ENCODE measurements around the gene BBX.

BBX gene

DNA sequence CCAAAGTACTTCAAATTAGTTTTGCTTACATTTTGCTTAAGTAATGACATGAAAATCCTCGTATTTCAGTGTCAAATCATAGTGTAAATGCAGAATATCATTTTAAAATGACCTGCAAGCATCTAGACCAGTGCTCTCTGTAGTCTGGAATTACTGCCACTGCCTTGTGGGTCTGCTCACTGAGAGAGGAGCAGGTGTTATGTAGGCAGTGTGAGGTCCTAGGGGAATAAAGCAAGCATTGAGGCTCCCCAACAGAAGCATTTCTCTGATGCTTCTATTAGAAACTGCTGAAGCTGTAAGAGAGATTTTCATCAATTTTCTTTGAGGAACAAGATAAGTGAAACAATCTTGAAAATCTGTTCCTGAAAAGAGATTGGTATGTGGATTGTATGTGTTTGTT lies 253.2 kb downstream of the BBX start:
- TF ChIP-seq, protein P1, sequence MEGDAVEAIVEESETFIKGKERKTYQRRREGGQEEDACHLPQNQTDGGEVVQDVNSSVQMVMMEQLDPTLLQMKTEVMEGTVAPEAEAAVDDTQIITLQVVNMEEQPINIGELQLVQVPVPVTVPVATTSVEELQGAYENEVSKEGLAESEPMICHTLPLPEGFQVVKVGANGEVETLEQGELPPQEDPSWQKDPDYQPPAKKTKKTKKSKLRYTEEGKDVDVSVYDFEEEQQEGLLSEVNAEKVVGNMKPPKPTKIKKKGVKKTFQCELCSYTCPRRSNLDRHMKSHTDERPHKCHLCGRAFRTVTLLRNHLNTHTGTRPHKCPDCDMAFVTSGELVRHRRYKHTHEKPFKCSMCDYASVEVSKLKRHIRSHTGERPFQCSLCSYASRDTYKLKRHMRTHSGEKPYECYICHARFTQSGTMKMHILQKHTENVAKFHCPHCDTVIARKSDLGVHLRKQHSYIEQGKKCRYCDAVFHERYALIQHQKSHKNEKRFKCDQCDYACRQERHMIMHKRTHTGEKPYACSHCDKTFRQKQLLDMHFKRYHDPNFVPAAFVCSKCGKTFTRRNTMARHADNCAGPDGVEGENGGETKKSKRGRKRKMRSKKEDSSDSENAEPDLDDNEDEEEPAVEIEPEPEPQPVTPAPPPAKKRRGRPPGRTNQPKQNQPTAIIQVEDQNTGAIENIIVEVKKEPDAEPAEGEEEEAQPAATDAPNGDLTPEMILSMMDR (IDR thresholded peaks at IDR 0.05) = no peak
- H3K27me3 ChIP-seq (ENCODE audit: control insufficient read depth, insufficient read depth, low read length) = no peaks in the 10 kb centered on the region
- H3K9me3 ChIP-seq (ENCODE audit: control insufficient read depth, low read length) = no peaks in the 10 kb centered on the region
- no peak overlapping the region for H3K4me3 ChIP-seq (ENCODE audit: low read depth, low read length)
- no peaks in the 10 kb centered on the region for H3K79me2 ChIP-seq
- H2AFZ ChIP-seq = no peak overlapping the region
- no peak overlapping the region for H3K27ac ChIP-seq
- H3K4me2 ChIP-seq (ENCODE audit: low read length) = no peak overlapping the region
- no peak overlapping the region for H3K9ac ChIP-seq
- no peaks in the 10 kb centered on the region for H3K36me3 ChIP-seq (ENCODE audit: control insufficient read depth, insufficient read depth, low read length)
- H3K4me1 ChIP-seq = no peaks in the 10 kb centered on the region

DNA sequence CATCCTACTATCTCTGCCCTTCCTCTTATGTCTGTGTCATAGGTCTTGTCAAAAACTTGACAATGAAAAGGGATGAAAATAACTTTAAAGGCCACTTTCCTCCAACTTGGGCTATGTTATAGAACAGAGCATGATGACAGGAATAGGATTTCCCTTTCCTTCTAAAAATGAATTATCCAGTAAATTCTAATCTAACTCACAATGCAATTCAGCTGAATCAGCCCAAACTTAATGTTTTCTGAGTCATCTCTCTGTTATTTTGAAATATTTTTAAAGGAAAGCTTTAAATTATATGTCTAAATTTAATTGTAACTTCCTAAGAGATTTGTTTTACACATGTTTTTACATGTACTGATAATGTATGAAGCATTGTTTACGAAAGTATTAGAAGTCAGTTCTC lies 258.5 kb downstream of the BBX start:
- TF ChIP-seq, protein P1 (IDR thresholded peaks at IDR 0.05) = no peak
- Histone ChIP-seq H2AFZ (no peak overlapping the region), H3K4me1 (no peaks in the 10 kb centered on the region), H3K27me3 (ENCODE audit: control insufficient read depth, insufficient read depth, low read length) (no peaks in the 10 kb centered on the region), H3K4me2 (ENCODE audit: low read length) (no peak overlapping the region), H3K79me2 (no peaks in the 10 kb centered on the region), H3K9me3 (ENCODE audit: control insufficient read depth, low read length) (no peaks in the 10 kb centered on the region), H3K27ac (no peak overlapping the region), H3K4me3 (ENCODE audit: low read depth, low read length) (no peak overlapping the region), H3K9ac (no peak overlapping the region), H3K36me3 (ENCODE audit: control insufficient read depth, insufficient read depth, low read length) (no peaks in the 10 kb centered on the region)

DNA sequence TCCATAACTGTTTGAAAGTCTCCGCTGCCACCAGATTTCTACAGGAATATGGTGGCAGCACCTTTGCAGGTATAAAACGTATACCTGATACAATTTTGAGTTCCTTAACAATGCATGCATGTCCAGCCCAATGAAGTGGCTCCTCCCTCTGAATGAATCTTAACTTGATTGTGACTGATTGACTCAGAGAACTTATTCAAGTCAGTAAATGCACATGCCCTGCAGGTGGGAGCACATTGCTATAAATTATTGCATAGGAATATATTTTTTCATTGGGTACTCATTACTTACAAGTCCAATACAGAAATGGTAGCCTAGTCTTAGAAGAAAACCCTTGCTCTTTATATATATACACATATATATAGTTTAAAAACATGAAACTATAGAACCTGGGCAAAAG lies 259.3 kb downstream of the BBX start:
- TF ChIP-seq, protein P1 (IDR thresholded peaks at IDR 0.05) = no peak

DNA sequence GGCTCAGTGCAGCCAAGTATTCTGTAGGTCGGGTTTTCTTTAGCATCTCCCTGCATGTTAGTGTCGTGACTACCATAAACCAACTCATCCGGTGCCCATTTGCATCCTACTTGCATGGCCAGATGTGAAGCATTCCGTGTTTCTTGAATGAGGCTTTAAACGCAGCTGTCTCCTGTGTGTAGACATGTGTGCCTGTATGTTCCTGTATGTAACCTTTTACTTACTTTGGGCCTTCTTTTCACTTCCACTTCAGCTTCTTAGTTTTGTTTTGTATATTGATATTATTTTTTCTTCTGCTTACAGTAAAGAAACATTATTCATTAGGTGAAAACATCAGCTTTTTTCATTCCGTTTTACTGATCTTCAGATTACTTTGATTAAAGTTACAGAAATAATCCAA lies 267.9 kb downstream of the BBX start:
- no peaks in the 10 kb centered on the region for H3K36me3 ChIP-seq (ENCODE audit: control insufficient read depth, insufficient read depth, low read length)
- H3K27ac ChIP-seq = no peak overlapping the region
- no peaks in the 10 kb centered on the region for H3K27me3 ChIP-seq (ENCODE audit: control insufficient read depth, insufficient read depth, low read length)
- no peak overlapping the region for H2AFZ ChIP-seq
- no peak overlapping the region for H3K4me2 ChIP-seq (ENCODE audit: low read length)
- H3K4me1 ChIP-seq = peaks cover 4% of the 10 kb centered on the region
- TF ChIP-seq, protein P1 (IDR thresholded peaks at IDR 0.05) = no peak
- no peak overlapping the region for H3K4me3 ChIP-seq (ENCODE audit: low read depth, low read length)
- no peak overlapping the region for H3K9ac ChIP-seq
- H3K79me2 ChIP-seq = no peaks in the 10 kb centered on the region
- no peaks in the 10 kb centered on the region for H3K9me3 ChIP-seq (ENCODE audit: control insufficient read depth, low read length)

More for the DNA sequence above, 259.3 kb downstream of the BBX start:
- no peak overlapping the region for H3K27ac ChIP-seq
- no peaks in the 10 kb centered on the region for H3K27me3 ChIP-seq (ENCODE audit: control insufficient read depth, insufficient read depth, low read length)
- no peak overlapping the region for H3K4me3 ChIP-seq (ENCODE audit: low read depth, low read length)
- H2AFZ ChIP-seq = no peak overlapping the region
- H3K79me2 ChIP-seq = no peaks in the 10 kb centered on the region
- H3K4me2 ChIP-seq (ENCODE audit: low read length) = no peak overlapping the region
- H3K4me1 ChIP-seq = peaks cover 4% of the 10 kb centered on the region
- H3K9ac ChIP-seq = no peak overlapping the region
- no peaks in the 10 kb centered on the region for H3K36me3 ChIP-seq (ENCODE audit: control insufficient read depth, insufficient read depth, low read length)
- no peaks in the 10 kb centered on the region for H3K9me3 ChIP-seq (ENCODE audit: control insufficient read depth, low read length)

DNA sequence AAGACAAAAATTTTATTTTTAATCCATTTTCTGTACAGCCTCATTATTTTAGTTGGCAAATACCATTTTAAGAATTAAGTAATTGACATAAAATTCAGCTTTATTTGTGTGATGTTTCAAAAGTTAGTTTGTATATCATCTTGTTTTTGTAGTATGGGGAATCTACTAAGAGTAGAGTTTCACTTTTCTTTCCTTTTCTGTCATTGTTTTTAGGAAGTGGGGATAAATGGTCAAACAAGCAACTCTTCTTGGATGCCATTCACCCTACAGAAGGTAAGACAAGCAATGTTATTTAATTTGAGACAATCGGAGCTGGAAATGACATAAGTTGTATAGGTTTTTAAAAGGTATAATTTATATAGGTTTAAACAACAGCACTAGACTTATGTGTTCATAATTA lies 268.3 kb downstream of the BBX start:
- no peak overlapping the region for H3K4me3 ChIP-seq (ENCODE audit: low read depth, low read length)
- H3K27ac ChIP-seq = no peak overlapping the region
- H3K9me3 ChIP-seq (ENCODE audit: control insufficient read depth, low read length) = no peaks in the 10 kb centered on the region
- no peaks in the 10 kb centered on the region for H3K79me2 ChIP-seq
- no peak overlapping the region for H3K9ac ChIP-seq
- no peak overlapping the region for H3K4me2 ChIP-seq (ENCODE audit: low read length)
- TF ChIP-seq, protein P1 (IDR thresholded peaks at IDR 0.05) = no peak
- peaks cover 4% of the 10 kb centered on the region for H3K4me1 ChIP-seq
- H2AFZ ChIP-seq = no peak overlapping the region
- no peaks in the 10 kb centered on the region for H3K36me3 ChIP-seq (ENCODE audit: control insufficient read depth, insufficient read depth, low read length)
- H3K27me3 ChIP-seq (ENCODE audit: control insufficient read depth, insufficient read depth, low read length) = no peaks in the 10 kb centered on the region
